ENCODE results near the gene KCNJ10.

The KCNJ10 gene

DNA sequence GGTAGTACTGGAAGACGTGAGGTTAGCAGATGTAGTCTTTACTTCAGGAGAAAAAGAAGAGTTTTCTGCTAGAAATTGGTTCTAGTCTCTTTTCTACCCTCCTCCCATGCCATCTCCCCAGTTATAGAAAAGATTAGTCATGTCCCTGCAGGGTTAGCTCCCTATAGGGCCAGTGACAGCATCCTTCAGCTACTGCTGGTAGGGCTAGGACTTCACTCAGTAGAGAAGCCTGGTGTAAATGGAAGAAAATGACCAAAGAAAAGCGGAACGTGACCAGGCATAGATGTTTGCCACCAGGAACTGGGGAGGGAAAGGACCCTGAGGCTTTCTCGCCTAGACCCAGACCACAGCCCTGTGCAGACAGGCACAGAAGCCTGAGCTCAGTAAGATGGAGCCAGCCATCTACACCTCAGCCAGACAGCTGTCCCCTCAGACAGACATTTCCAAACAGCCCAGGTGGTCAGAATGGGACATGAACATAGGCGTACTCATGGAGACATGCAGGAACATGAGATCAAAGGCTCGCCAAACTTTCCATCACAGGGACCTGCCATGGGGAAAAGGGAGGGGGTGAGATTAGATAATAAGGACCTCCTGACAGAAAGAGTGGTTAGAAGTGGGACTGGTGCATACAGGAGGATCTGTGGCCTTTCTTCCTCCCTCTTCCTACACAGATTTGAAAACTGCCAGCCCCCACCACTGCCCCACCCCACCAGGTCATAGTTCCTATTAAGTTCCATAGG lies 92.4 kb downstream of the KCNJ10 start:
- TF ChIP-seq, protein P1, sequence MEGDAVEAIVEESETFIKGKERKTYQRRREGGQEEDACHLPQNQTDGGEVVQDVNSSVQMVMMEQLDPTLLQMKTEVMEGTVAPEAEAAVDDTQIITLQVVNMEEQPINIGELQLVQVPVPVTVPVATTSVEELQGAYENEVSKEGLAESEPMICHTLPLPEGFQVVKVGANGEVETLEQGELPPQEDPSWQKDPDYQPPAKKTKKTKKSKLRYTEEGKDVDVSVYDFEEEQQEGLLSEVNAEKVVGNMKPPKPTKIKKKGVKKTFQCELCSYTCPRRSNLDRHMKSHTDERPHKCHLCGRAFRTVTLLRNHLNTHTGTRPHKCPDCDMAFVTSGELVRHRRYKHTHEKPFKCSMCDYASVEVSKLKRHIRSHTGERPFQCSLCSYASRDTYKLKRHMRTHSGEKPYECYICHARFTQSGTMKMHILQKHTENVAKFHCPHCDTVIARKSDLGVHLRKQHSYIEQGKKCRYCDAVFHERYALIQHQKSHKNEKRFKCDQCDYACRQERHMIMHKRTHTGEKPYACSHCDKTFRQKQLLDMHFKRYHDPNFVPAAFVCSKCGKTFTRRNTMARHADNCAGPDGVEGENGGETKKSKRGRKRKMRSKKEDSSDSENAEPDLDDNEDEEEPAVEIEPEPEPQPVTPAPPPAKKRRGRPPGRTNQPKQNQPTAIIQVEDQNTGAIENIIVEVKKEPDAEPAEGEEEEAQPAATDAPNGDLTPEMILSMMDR (IDR thresholded peaks at IDR 0.05; ENCODE audit: borderline replicate concordance, extremely low read depth, low read length, poor library complexity, severe bottlenecking), result no peak
- TF ChIP-seq EZH2 (IDR thresholded peaks at IDR 0.05; ENCODE audit: borderline replicate concordance, low read depth, low read length, severe bottlenecking), result no peak
- H3K9ac ChIP-seq (ENCODE audit: low read depth, low read length), result no peak overlapping the region
- DNase-seq (no peak), ATAC-seq (ENCODE audit: insufficient read depth, low read depth) (no peak)
- no peaks in the 10 kb centered on the region for H3K79me2 ChIP-seq (ENCODE audit: insufficient read depth, low read length)
- H3K27me3 ChIP-seq (ENCODE audit: insufficient read depth, low read length, poor library complexity), result peaks cover 36% of the 10 kb centered on the region
- 0 out of 2 replicates have a peak, but pooled peaks cover 2% of the 10 kb centered on the region for H4K20me1 ChIP-seq (ENCODE audit: insufficient read depth, low read length)
- no peak overlapping the region for H2AFZ ChIP-seq (ENCODE audit: low read depth, low read length)
- H3K4me2 ChIP-seq (ENCODE audit: insufficient read depth, low read length), result no peak overlapping the region
- H3K4me3 ChIP-seq (ENCODE audit: low read depth in 1 of 2, low read length in 2 of 2), result no peak overlapping the region
- H3K27ac ChIP-seq (ENCODE audit: low read length), result no peak overlapping the region
- H3K4me1 ChIP-seq (ENCODE audit: insufficient read depth, low read length), result no peaks in the 10 kb centered on the region
- H3K36me3 ChIP-seq (ENCODE audit: insufficient read depth, low read length), result no peaks in the 10 kb centered on the region
- H3K9me3 ChIP-seq (ENCODE audit: insufficient read depth, low read length, severe bottlenecking), result no peaks in the 10 kb centered on the region

- DNase-seq, result no peak
- Histone ChIP-seq H4K20me1 (ENCODE audit: insufficient read depth, low read length) (0 out of 2 replicates have a peak, but pooled peaks cover 2% of the 10 kb centered on the region), H3K79me2 (ENCODE audit: insufficient read depth, low read length) (no peaks in the 10 kb centered on the region), H3K36me3 (ENCODE audit: insufficient read depth, low read length) (no peaks in the 10 kb centered on the region), H3K4me3 (ENCODE audit: low read depth in 1 of 2, low read length in 2 of 2) (no peak overlapping the region), H3K9ac (ENCODE audit: low read depth, low read length) (no peak overlapping the region), H2AFZ (ENCODE audit: low read depth, low read length) (no peak overlapping the region), H3K9me3 (ENCODE audit: insufficient read depth, low read length, severe bottlenecking) (no peaks in the 10 kb centered on the region), H3K4me2 (ENCODE audit: insufficient read depth, low read length) (no peak overlapping the region), H3K27ac (ENCODE audit: low read length) (no peak overlapping the region), H3K27me3 (ENCODE audit: insufficient read depth, low read length, poor library complexity) (peaks cover 41% of the 10 kb centered on the region), H3K4me1 (ENCODE audit: insufficient read depth, low read length) (no peaks in the 10 kb centered on the region)
- TF ChIP-seq EZH2 (IDR thresholded peaks at IDR 0.05; ENCODE audit: borderline replicate concordance, low read depth, low read length, severe bottlenecking), result no peak
- TF ChIP-seq, protein P1 (IDR thresholded peaks at IDR 0.05; ENCODE audit: borderline replicate concordance, extremely low read depth, low read length, poor library complexity, severe bottlenecking), result no peak
- ATAC-seq (ENCODE audit: insufficient read depth, low read depth), result no peak
Measured at GRCh38 chr1:159974350-159974965, 95.5 kb downstream of the KCNJ10 start.

DNA sequence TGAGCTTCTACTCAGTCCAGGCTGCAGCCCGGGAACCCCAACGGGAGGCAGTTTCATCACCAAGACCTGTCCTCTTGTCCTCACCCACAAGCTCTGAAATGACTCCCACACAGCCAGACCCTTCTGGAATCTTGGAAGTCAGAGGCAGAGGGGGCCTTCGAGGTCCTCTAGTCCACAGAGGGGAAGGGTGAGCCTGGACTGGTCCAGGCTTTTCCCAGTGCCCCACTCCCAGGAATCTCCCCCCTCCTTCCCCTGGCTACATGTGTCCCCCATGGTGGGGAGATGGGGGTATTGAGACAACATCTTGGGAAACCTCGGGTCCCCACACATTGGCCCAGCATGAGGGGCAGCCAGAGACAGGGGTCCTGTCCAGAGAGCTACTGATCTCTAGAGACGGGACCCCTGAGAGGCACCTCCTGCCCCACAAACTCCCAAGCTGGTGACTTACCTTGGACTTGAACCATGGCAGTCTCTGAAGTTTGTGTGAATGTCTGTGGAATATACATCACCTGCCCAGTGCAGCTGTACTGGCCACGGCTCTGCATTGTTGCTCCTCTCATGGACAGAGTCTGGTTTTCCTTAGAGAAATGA lies 96.5 kb downstream of the KCNJ10 start:
- Histone ChIP-seq H3K79me2 (ENCODE audit: insufficient read depth, low read length) (no peaks in the 10 kb centered on the region), H3K4me3 (ENCODE audit: low read depth in 1 of 2, low read length in 2 of 2) (no peak overlapping the region), H3K4me1 (ENCODE audit: insufficient read depth, low read length) (no peaks in the 10 kb centered on the region), H3K9ac (ENCODE audit: low read depth, low read length) (no peak overlapping the region), H2AFZ (ENCODE audit: low read depth, low read length) (no peak overlapping the region), H3K27me3 (ENCODE audit: insufficient read depth, low read length, poor library complexity) (peaks cover 39% of the 10 kb centered on the region), H3K27ac (ENCODE audit: low read length) (no peak overlapping the region), H3K4me2 (ENCODE audit: insufficient read depth, low read length) (no peak overlapping the region), H3K36me3 (ENCODE audit: insufficient read depth, low read length) (no peaks in the 10 kb centered on the region), H4K20me1 (ENCODE audit: insufficient read depth, low read length) (0 out of 2 replicates have a peak, but pooled peaks cover 2% of the 10 kb centered on the region), H3K9me3 (ENCODE audit: insufficient read depth, low read length, severe bottlenecking) (no peaks in the 10 kb centered on the region)
- DNase-seq, result no peak
- ATAC-seq (ENCODE audit: insufficient read depth, low read depth), result no peak
- TF ChIP-seq EZH2 (IDR thresholded peaks at IDR 0.05; ENCODE audit: borderline replicate concordance, low read depth, low read length, severe bottlenecking), result no peak
- TF ChIP-seq, protein P1 (IDR thresholded peaks at IDR 0.05; ENCODE audit: borderline replicate concordance, extremely low read depth, low read length, poor library complexity, severe bottlenecking), result no peak
